Stimulated activated CD4-positive, alpha-beta T cell treated with anti-CD3 and anti-CD28 coated beads, TNF-alpha, amount 100 ng/mL, for 48 hours (primary cell): ENCODE results near the gene ARSB.

Source experiments
- DNase-seq, 3 donors: peaks; one replicate each; pipeline ENCODE4 v3.0.0-alpha.2; 2020; ENCODE audit warnings: low read depth in 3 of 3

The ARSB gene

DNA sequence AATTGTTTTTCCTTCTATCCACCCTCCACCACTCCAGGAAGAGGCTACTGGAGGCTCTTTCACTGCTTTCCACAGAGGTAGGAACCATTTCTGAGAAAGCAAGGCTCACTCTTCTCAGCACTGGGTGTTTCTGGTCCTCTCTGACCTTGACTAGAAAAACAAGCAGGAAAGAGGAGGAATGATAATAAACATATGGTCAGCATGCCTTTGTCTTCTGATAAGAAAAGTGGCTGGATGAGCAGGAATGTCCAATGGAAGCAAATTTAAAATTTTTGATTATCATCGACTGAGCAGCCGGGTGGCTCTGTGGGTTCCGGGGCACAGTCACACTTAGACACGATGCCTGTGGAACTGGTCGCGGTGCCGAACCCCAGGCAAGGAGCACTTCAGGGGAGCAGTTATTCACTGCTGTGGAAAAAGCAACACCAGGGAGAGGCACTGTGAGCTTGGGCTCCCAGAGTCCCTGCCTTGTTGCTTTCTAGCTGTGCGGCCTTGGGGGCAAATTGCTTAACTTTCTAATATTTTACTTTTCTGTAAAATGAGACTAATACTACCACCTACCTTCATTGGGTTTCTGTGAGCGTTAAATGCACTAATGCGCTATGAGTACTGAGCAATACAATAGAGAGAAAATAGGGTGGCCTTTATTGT is 179.5 kb downstream of the ARSB start:
- no peak for DNase-seq

DNA sequence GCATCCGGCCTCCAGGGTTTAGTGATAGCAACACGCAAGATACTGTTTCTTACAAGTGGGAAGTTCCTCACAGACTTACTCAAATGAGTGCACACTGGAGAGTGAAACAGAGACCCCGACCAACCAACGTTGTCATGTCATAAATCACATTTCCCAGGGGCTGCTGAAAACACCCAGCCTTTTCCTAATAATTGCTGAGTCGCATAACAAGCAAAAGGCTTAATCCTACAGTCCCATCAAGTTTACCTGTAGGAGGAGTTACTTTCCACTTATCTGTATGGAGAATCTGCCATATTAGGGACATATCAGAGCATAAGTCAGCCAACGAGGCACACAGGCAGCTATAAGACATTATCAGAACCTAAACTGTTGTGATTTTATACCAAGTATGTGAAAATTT is 180.1 kb downstream of the ARSB start:
- no peak for DNase-seq

DNA sequence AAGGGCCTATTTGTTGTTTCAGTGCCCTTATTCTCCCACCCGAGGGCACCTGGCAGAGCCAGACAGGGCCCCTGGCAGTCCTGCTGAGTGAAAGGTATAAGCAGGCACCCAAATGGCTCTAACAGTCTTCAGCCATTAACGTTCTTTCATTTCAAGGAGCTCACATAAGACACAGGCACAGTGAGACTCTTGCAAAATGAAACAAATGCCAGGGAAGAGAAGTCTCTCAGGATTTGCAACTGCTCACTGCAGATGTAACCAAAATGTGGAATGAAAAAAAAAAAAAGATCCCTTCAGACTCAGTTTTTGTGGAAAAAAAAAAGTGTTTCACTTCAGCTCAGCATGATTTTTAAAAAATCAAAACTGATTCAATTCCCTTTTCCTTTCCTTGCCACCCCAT is 181.2 kb downstream of the ARSB start:
- no peak for DNase-seq

DNA sequence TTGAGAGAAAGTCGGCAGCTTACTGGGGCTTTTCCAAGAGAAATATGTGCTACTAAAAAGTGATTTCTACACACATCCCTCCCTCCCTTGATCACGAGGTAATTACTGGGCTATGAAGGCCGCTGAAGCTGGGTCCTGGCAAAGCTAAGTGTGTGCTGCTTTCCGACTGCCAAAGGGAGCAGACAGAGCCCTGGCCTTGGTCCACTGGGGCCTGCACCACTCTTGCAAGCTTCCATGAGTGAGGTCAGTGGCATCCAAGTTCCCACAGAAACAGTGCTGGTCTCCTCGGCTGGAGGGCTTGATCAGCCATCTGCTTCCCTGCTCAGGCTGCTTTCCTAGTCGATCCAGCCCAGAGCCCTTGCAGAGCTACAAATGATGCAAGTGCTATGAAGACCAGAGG is 181.8 kb downstream of the ARSB start:
- DNase-seq, result no peak

DNA sequence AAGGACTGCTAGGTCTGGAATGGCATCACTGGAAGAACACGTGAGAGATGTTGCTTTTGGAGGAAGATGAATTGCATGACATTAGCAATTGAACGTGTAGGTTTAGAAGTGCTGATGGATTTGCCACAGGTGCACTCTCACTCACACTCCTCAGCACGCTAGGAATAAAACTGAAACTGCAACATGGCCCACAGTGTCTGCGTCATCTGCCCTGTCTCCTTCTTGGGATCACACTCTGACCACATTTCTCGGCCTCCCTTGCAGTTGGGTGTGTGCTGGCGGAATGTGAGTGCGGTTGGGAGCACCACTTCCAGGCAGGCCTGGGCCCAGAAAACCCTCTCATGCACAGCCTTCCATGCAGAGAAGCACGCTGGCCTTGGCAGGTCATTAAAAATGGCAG is 183.7 kb downstream of the ARSB start:
- no peak for DNase-seq

DNA sequence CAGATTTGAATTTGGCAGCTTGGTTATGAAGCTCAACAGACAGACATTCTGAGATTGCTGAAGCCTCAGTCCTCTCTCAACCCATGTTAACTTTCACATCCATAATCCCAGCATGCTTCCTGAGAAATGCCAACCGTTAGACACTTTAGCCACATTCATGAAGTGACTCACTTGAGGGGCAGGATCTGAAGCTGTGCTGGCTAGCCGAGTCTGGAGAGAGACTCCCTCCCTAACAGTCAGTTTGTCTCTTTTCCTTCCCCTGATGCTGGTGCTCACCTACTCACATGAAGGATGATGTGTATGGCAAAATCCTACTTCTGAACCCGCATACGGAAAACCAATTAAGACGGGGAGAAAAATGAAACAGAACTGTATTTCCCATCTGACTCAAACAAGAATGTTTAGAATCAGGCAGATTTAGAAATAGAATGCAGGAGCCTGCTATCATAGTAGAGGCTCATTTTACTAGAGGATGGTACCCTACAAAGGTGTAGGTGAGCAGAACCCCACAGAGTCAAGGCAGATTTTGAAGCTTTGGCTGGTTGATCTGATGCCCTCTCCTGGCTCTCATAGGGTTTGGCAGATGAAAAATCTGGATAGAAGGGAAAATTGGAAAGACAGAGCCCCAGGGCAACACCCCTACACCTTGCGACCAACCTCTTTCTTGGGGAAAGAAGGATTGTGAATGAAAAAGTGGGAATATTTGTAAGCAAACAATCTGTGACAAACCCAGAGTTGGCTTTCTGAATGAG is 185.7 kb downstream of the ARSB start:
- no peak for DNase-seq

DNA sequence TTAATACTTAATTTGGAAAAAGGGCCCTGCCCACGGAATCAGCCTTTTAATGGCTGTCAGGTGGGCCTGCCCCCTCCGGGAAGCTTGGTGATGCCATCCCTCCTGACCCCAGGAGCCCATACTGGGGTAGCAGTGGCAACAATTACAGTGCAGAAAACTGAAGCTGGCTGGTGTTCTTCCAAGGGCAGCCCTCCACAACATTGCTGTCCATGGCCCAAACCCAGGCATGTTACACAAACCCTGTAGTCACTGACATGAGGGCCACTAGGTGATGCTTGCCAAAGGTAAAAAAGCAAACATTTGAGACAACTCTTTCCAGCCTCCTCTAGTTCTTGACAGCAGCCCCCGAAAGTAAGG is 186.5 kb downstream of the ARSB start:
- no peak for DNase-seq

DNA sequence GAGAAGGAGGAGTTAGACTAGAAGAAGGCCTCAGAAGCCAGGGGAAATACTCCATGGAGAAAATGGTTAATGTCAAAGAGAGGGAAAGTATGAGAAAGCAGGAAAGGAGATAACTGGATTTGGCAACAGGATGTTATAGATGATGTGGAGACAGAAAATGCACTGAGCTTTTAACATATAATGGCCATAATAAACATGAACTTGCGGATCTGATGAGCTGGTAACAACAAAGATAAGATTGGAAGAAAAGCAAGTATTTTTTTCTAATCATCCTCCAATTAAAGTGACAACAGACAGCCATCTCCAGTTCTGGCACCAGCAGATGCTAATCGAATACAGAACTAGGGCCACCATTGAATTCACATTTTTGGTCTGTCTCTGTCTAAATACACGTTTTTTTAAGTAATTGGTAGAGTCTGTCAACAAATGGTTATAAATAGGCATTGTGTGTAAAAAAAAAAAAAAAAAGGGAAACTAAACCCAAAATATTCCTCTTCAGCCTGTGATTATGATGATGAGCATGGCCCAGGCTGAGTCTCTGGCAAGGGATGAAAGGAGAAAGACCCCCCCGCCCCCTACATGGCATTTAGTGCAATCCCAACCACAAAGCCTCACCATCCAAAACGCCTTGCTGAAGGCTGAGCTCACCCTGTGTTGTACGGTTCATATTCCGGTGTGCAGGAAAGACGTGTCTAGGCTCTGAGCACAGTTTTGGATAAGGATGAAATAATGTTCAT is 187.0 kb downstream of the ARSB start:
- DNase-seq, result no peak

DNA sequence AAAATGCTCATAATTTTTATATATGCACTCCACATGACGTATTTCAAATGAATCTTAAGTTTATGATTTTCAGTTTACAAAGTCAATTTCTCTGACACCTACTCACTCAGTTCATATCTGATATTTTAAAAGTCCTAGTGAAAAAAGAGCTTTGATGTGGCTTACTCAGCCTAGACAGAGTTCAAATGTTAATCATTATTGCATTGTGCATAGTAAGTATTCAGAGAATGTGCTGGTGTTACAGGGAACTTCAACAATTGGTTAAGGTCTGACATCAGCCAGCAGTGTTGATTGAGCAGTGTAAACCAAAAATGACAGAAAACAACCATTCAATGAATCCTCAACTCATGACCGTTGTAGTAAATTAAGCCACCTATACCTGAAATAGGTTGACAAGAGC is 189.4 kb downstream of the ARSB start:
- no peak for DNase-seq

DNA sequence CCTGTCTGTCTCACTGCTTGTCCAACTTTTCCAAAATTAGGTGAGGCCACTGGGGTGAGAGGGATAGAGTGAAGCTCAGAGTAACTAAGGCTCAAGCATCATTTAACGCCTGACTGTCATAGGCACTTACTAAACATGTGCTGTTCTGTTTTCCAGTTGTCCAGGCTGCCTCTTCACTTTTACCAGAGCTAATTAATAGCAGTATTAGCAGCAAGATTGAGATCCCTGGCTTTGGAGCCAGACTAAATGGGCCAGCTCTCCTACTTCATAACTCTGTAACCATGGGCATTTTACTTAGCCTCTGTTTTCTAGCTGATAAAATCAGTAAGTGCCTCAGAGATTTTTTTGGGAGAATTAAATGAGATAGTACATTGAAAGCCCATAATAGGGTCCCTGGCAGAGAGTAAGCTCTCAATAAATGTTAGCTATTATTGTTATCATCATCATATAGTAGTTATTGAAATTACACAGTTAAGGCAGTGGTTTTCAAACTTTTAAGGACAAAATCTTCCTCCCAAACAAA is 190.4 kb downstream of the ARSB start:
- no peak for DNase-seq

DNA sequence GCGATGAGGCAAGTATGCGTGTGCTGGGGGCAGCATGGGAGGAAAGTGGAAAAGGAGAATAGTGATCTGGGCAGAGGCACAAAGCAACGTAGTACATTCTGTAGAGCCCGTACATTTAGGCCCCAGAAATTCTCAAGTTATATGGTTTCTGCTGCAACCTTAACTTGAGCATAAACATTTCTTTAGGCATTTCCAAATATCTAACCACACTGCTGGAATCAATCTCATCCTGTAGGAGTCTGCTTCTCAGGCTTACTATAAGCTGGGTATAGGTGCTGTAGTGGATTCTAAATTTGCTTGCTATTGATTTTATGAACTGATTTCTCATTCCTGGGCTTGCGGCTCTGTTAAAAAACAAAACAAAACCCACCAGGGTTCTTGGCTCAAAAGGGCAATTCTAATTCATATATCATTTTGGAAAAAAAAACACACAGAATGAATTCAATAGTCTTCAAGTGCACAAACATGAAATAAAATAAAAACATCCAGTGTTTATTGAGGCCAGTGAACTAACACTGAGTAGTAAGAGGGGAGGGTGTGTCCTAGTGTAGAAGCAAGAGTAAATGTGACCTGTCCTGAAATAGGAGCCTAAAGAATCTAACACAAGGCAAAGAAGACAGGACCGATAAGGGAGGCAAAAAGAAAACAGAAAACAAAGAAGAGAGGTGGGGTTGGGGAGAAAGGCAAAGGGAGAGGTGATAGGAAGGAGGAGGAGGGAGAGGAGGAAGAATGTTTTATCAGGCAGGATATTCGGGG is 191.0 kb downstream of the ARSB start:
- DNase-seq, result no peak

DNA sequence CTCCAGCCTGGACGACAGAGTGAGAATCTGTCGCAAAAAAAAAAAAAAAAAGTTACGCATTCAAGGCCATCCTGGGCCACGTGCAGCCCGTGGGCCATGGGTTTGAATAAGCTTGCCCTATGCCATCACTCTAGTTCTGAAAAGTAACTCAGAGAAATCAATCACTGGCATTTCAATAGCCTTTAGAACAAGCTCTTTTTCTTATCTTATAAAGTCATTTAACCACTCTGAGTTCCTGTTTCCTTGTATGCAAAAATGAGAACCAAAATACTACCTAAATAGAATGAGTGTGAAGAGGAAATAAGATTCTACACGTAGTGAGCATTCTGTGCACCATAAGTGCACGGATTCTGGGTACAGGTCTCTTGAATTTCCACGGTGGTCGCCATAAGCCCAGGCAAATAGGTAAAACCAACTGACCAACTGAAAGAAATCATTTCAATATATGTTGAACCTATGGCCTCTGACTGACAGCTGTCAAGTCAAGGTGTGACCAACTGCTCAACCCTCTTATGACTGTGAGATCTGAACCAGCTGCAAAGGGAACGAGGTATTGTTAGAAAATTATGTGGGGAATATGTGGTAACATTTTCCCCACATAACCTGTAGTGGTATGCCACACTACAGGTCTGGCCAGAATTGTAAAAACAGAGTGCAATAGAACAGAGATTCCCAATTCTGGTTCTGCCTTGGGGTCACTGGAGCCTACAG is 192.6 kb downstream of the ARSB start:
- DNase-seq, result no peak

DNA sequence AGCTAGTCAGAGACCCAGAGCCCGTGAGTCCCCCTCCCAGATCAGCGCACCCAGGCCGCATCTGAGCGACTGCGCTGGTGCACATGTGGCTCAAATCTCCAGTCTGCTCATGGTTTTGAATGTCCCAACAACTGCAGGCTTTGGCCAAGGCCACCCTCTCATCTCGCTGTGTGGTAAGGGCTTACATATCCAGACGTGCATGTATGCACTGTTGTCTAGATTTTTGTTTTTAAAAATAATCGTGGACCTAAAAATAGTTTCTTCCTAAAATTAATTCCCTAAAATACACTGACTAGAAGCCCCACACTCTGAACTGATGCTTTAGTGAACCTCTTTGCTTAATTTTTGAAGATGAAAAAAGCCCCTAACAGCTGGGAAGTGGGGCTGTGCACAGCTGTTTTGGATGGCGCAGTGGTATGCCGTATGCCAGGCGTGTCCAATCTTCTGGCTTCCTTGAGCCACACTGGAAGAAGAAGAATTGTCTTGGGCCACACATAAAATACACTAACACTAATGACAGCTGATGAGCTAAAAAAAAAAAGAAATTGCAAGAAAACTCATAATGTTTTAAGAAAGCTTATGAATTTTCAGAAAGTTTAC is 193.5 kb downstream of the ARSB start:
- no peak for DNase-seq

DNA sequence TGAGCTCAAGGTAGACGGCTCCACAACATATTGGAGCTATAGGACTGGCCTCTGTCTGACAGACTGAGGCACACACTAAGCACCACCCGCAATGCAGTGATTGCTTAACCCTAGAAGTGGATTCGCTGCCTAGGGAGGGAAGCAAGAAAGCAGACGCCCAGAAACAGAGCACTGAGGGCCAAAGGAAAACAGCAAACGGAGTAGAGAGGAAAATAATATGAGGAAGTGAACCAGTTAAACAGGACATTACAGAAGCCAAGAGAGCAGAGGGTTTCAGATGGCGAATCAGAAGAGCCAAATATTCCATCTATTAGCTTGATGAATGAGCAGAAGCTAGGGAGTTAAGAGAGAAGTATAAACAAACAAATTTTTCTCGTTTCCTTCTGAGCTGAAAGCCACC is 197.3 kb downstream of the ARSB start:
- no peak for DNase-seq

DNA sequence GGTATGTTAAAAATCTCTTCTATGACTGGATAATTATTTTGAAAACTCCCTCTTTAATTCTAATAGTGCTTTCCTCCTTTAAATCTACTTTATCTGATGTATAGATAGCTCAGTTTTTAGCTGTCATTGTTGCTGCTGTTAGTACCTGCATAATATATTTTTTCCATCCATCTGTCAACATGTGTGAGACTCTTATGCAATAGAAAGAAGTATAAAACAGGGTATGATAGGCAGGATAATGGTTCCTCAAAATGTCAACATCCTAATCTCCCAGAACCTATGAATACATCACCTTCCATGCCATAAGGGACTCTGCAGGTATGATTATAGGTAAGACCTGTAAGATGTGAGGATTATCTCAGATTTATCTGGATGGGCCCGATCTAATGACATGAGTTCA is 199.7 kb downstream of the ARSB start:
- DNase-seq, result no peak

DNA sequence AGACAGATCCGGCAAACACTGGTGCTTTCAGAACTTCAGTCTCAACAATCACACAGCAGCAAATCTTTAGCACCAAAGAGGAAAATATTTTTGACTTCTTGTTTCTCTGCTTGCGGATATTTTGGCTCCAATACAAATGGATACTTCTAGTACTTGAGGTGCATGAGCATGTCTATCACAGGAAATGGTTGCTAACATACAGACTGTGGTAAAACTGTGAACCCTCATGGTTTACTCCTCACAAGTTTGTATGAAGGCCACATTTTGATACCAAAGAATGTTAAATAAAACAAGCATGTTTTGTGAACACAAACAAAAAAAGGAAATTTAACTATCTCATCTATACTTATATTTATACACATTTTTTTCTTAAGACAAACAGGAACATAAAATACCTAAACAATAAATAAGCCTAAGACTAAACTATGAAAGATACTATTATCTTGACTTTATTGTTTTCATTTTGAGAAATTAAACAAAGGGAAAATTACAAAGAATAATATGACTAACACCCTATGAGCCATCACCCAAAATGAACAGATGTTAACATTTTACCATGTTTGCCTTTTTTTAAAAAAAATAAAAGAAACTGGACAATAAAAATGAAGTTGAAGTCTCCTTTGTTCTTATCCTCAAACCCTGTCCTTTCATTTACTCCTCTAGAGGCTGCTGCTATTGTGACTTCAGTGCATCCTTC is 201.5 kb downstream of the ARSB start:
- no peak for DNase-seq

DNA sequence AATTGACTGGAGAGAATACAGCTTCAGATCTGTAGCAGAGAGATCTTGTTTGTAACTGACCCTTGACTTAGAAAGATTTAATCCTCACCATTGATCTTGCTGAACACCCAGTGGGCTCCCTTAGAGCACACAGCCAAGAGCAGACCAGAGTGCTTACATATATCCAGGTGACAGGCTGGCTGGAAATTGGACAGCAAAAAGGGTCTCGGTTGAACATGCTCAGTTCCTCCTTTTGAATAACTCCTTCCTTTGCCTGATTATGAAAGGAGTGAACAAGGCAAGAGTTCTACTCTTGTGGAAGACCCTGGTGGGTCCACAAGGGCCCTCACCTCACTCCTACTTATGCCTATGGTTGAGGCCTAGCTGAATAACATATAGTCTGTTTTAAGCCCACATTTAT is 202.4 kb downstream of the ARSB start:
- DNase-seq, result no peak

DNA sequence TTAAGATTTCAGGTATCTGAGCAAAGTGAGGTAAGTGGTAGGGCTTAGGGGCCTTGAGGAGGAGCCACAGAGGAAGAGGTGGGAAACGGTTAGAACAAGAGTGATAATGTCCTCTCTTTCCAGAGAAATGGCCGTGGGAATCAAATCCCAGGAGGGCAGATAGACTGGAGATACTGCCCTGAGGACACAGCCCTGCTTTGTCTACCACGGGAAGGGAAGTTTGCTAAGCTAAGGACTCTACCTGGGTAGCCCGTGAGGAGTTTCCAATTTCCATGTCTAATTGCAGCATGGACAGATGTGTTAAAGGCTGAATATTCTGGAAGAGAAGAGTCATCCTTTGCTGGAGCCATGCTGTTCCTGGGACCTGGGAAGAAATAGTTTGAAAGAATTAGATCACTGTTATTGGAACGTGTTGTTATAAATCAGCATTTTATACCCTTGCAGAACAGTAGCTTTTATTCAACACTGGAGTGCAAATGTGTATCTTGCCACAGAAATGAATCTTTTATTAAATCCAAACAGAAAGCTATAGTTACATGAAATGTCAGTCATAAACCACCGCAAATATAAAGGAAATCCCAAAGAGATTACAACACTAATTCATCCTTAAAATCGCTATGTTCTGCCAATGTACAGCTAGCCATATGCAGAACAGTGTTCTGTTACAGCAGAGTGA is 203.4 kb downstream of the ARSB start:
- no peak for DNase-seq

DNA sequence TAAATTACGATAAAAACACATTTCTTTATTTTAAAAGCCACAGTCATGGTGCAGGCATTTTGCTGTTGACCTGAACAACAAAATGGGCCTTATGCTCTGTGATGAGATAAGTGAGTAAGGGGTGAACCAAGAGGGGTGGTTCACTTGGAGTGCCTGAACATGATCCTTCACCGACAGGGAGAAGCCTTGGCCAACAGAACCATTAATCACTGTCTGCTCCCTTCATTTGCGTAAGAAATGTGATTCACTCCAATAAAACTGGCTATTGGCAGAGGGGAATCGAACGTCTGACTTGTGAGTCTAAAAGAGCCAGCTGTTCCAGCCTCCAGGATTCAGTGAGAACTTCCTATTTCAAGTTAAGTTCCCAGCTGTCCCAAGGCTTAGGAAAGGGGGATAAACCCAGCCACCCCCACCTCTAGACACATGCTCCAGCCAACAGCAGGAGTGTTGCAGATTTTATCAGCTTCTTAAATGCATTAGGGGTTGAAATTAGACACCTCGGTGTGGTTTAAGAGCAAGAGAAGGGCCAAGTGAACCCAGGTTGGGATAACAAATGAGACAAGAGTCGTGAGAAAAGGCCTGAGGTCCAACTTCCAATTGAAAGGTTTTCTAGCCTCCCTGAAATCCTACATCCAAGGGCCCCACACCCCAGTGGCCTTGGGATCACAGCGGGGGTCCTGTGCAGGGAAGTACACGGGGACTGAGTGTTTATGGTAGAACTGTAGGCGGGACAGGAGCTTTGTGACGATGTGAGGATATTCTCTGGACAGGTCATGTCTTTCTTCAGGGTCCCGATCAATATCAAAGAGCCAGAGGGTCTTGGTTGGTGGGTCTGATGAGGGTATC is 205.1 kb downstream of the ARSB start:
- DNase-seq, result no peak
